GM12878 (cell line): ENCODE data around the gene UBE2E2. TPM values are rescaled to one million over a fixed set of nuclear protein-coding genes. Genes with fewer than 3 reads are reported as not detected.

Source experiments
- ATAC-seq: fragments of 200-7000 bp; cut with Tn5 transposase; 3 replicates; pipeline ENCODE4 v1.9.1; 2020; ENCODE audit warnings: mild to moderate bottlenecking, moderate library complexity
- BruUV-seq: library from RNA; stranded (reverse); fragments of 400-500 nt; replicated peaks from 2 replicates; lab custom pipeline; 2021; lab: Mats Ljungman, UMichigan
- CTCF ChIA-PET: fragments of 300-600 bp; sonication (Branson Sonifier 250); formaldehyde crosslinking; extraction: SDS; loops from one replicate; lab custom pipeline; 2021; ENCODE audit warnings: inconsistent platforms; lab: Yijun Ruan, JAX
- POLR2A ChIA-PET: fragments of 350-600 bp; formaldehyde crosslinking; extraction: SDS; loops from one replicate; lab custom pipeline; 2021; ENCODE audit warnings: inconsistent platforms; lab: Charles Lee
- RAD21 ChIA-PET: fragments of 300-600 bp; sonication (Branson Sonifier 250); formaldehyde crosslinking; loops from one replicate; lab custom pipeline; 2023; ENCODE audit warnings: antibody characterized with exemption; ENCODE audit not compliant: unreplicated experiment; lab: Charles Lee
- SMC1A ChIA-PET: fragments of 300-600 bp; sonication (Branson Sonifier 250); formaldehyde crosslinking; loops from one replicate; lab custom pipeline; 2023; ENCODE audit not compliant: unreplicated experiment, uncharacterized antibody; lab: Charles Lee
- DNase-seq: peaks from one replicate; pipeline ENCODE4 v3.0.0-alpha.2; 2011; ENCODE audit warnings: low read depth, low spot score
- FAIRE-seq: peaks from 3 replicates; lab custom pipeline; 2011; peaks lifted over from hg19 to GRCh38; lab: Jason Lieb, UNC
- H2AFZ ChIP-seq: 2 replicates; pipeline ENCODE4 v1.6.0; 2011; ENCODE audit warnings: low read depth, low read length, control low read depth; ENCODE audit not compliant: control insufficient read depth
- H3K27ac ChIP-seq: 2 replicates; pipeline ENCODE4 v1.5.1; 2011; ENCODE audit warnings: control low read depth; ENCODE audit not compliant: control insufficient read depth, insufficient read depth
- H3K27me3 ChIP-seq, 2 experiments: replicated peaks in 1 of 2; 2 replicates each; pipeline versions ENCODE4 v1.6.0 to v1.6.1; 2011; ENCODE audit warnings: low read length in 1 of 2; ENCODE audit not compliant: control insufficient read depth in 2 of 2, insufficient read depth in 2 of 2
- H3K36me3 ChIP-seq, 2 experiments: 2 replicates each; pipeline ENCODE4 v1.5.1; 2011; ENCODE audit warnings: low read length in 1 of 2; ENCODE audit not compliant: control insufficient read depth in 2 of 2, insufficient read depth in 2 of 2
- H3K4me1 ChIP-seq: 2 replicates; pipeline ENCODE4 v1.6.1; 2011; ENCODE audit warnings: mild to moderate bottlenecking, low read length, moderate library complexity, mixed read lengths; ENCODE audit not compliant: control insufficient read depth, insufficient read depth
- H3K4me2 ChIP-seq: 2 replicates; pipeline ENCODE4 v1.6.0; 2011; ENCODE audit warnings: control low read depth; ENCODE audit not compliant: control insufficient read depth, insufficient read depth
- H3K4me3 ChIP-seq: fragments of 200-600 bp; sonication (generic); 2 replicates; pipeline ENCODE4 v1.5.1; 2016
- H3K79me2 ChIP-seq: 2 replicates; pipeline ENCODE4 v1.6.0; 2011; ENCODE audit warnings: low read length; ENCODE audit not compliant: control insufficient read depth, insufficient read depth
- H3K9ac ChIP-seq: 2 replicates; pipeline ENCODE4 v1.8.0; 2011; ENCODE audit warnings: low read length, control low read depth, mixed read lengths; ENCODE audit not compliant: control insufficient read depth, insufficient read depth
- H3K9me3 ChIP-seq: replicated peaks from 3 replicates; pipeline ENCODE4 v1.5.1; 2011; ENCODE audit warnings: mild to moderate bottlenecking, low read length; ENCODE audit not compliant: control insufficient read depth, insufficient read depth
- H4K20me1 ChIP-seq: 2 replicates; pipeline ENCODE4 v1.6.0; 2011; ENCODE audit not compliant: control insufficient read depth, insufficient read depth
- CEBPZ ChIP-seq: fragments of 150-350 bp; IDR thresholded peaks from 2 replicates; pipeline ENCODE4 v1.6.1; 2016; ENCODE audit warnings: low read depth, low read length
- E2F8 ChIP-seq: fragments of 450-650 bp; IDR thresholded peaks from 2 replicates; pipeline ENCODE4 v1.6.1; 2018; ENCODE audit warnings: mild to moderate bottlenecking, low read depth, moderate library complexity; ENCODE audit not compliant: partially characterized antibody
- EP300 ChIP-seq, 2 experiments: fragments of 150-350 bp in 1 of 2; IDR thresholded peaks; 2 replicates each; pipeline ENCODE4 v1.6.1; 2011 to 2012; ENCODE audit warnings: low read depth in 2 of 2, low read length in 2 of 2, borderline replicate concordance in 1 of 2, improper control_type of control experiment in 1 of 2, inconsistent platforms in 1 of 2; ENCODE audit not compliant: control insufficient read depth in 1 of 2
- LARP7 ChIP-seq: fragments of 450-650 bp; IDR thresholded peaks from 2 replicates; pipeline ENCODE4 v1.6.1; 2017; ENCODE audit warnings: mild to moderate bottlenecking
- STAT3 ChIP-seq: IDR thresholded peaks from 2 replicates; pipeline ENCODE4 v1.6.1; 2011; ENCODE audit warnings: low read depth, low read length, improper control_type of control experiment
- WGBS: methylation state at CpG from one replicate; pipeline ENCODE4 v1.1.6; 2016; ENCODE audit warnings: low lambda C conversion rate; ENCODE audit not compliant: insufficient replicate concordance, insufficient coverage; ENCODE audit errors: missing lambda C conversion rate; 5-methylcytosine and 5-hydroxymethylcytosine counted together
- in situ Hi-C: fragments of 300-500 bp; cut with MboI; formaldehyde crosslinking; loops from 9 replicates; pipeline ENCODE4 v1.14.3; 2018; ENCODE audit warnings: mixed read lengths
- intact Hi-C: fragments of 100-400 bp; cut with micrococcal nuclease; formaldehyde crosslinking; loops from one replicate; pipeline ENCODE4 v1.14.2; 2022; ENCODE audit not compliant: unreplicated experiment
- polyA plus RNA-seq, 11 experiments: library from polyadenylated mRNA; depleted of rRNA in 4 of 11; unstranded in 6 of 11; stranded (reverse) in 5 of 11; fragments of >200 nt; fragmentation: Nextera tagmentation in 4 of 11; fragmentation: Illumina TruSeq in 1 of 11; extraction: Ambion mirVana in 4 of 11; extraction: Trizol in 1 of 11; gene quantifications; 1 replicate in 1 of 11; 2 replicates in 10 of 11; pipeline versions ENCODE4 v1.2.1 to v1.2.3, GENCODE V29; 2011 to 2016; ENCODE audit warnings: inconsistent platforms in 2 of 11, missing spikeins in 2 of 11, low read depth in 1 of 11
- total RNA-seq, 4 experiments: library from RNA; depleted of rRNA in 3 of 4; stranded (reverse); fragments of >200 nt in 3 of 4; fragmentation: Illumina TruSeq in 1 of 4; extraction: Trizol in 1 of 4; gene quantifications; 2 replicates each; pipeline versions ENCODE4 v1.2.1 to v1.2.3, GENCODE V29; 2013 to 2021
- TF ChIP-seq, protein P1 (sequence below): IDR thresholded peaks from 2 replicates; pipeline ENCODE4 v1.6.1; 2011; ENCODE audit warnings: mild to moderate bottlenecking, low read depth, low read length, moderate library complexity; ENCODE audit not compliant: insufficient replicate concordance

Gene UBE2E2
- total and polyA plus RNA-seq, 10 of the 15 experiments (the other 5 are each of a cell fraction or from before 2014, with no cell fraction given), result 8.7 to 71.0 (median 36.4) TPM

DNA sequence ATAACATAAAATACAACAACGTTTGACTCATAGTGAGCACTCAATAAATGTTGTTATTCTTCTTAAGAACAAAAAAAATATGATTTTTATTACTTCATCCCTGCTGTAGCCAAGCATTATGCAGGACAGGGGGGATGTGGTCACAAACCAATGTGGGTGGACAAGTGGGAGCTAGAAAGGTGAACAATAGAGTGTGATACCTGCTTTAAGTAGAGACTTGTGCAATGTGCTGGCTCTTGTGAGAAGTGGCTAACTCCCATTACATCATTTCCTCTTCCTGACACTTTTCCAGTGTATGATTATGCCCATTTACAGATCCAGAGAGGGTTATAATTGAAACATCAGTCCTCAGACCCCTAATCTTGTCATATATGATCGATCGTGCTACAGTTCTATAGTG is 193.6 kb downstream of the UBE2E2 start (continued):
- no peak for TF ChIP-seq E2F8
- TF ChIP-seq CEBPZ, result no peak
- no peak for TF ChIP-seq STAT3

DNA sequence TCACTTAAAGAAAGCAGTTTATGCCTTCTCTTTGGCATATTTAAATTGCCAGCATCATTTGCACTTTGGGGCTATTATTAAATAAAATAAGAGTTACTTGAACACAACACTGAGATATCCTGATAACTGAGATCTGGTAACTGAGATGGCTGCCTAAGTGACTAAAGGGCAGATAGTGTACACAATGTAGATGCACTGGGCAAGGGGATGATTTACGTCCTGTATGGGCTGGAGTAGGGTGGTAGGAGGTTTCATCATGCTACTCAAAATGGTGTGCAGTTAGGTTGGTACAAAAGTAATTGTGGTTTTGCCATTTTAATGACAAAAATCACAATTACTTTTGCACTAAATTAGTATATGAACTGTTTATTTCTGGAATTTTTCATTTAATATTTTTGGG is 196.1 kb downstream of the UBE2E2 start:
- in situ Hi-C loops (no loop called here), intact Hi-C loops (no loop called here)
- H2AFZ ChIP-seq, result no peak overlapping the region
- H3K79me2 ChIP-seq, result peaks cover 2% of the 10 kb centered on the region
- ChIA-PET RAD21 (no interaction called here), POLR2A (no interaction called here), CTCF (no interaction called here), SMC1A (no interaction called here)
- FAIRE-seq (no peak), DNase-seq (no peak), ATAC-seq (no peak)
- no peaks in the 10 kb centered on the region for H3K27me3 ChIP-seq
- no TSS peak for BruUV-seq
- H3K27ac ChIP-seq, result no peak overlapping the region
- H3K36me3 ChIP-seq, result no peaks in the 10 kb centered on the region
- TF ChIP-seq LARP7 (no peak), EP300 (IDR thresholded peaks at IDR 0.05; ENCODE audit: borderline replicate concordance in 1 of 2, control insufficient read depth in 1 of 2, low read depth in 2 of 2, low read length in 2 of 2) (no peak)
- TF ChIP-seq, protein P1, sequence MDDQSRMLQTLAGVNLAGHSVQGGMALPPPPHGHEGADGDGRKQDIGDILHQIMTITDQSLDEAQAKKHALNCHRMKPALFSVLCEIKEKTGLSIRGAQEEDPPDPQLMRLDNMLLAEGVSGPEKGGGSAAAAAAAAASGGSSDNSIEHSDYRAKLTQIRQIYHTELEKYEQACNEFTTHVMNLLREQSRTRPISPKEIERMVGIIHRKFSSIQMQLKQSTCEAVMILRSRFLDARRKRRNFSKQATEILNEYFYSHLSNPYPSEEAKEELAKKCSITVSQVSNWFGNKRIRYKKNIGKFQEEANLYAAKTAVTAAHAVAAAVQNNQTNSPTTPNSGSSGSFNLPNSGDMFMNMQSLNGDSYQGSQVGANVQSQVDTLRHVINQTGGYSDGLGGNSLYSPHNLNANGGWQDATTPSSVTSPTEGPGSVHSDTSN, result no peak
- no peak overlapping the region for H3K4me3 ChIP-seq
- H3K9me3 ChIP-seq, result no peaks in the 10 kb centered on the region
- no peaks in the 10 kb centered on the region; the same call in none of the 2 replicates for H4K20me1 ChIP-seq
- H3K9ac ChIP-seq, result no peak overlapping the region
- 93% methylated on average over 1 of the region's 1 CpG for WGBS
- no peak overlapping the region for H3K4me2 ChIP-seq
- H3K4me1 ChIP-seq, result peaks cover 13% of the 10 kb centered on the region
